HepG2 (cell line): ENCODE results near the gene HHEX. TPM values are rescaled to one million over a fixed set of nuclear protein-coding genes. Genes with fewer than 3 reads are reported as not detected.

Source experiments
- POLR2G ChIP-seq: fragments of 200-400 bp; formaldehyde crosslinking; IDR thresholded peaks from 2 replicates; pipeline ENCODE4 v1.6.1; 2018; ENCODE audit warnings: mild to moderate bottlenecking, low read depth, low read length, moderate library complexity
- SALL1 ChIP-seq: sonication (generic); formaldehyde crosslinking; IDR thresholded peaks from 2 replicates; pipeline ENCODE4 v1.8.0; 2022; ENCODE audit warnings: mild to moderate bottlenecking, missing genetic modification reagents
- ZNF260 ChIP-seq: sonication (generic); formaldehyde crosslinking; IDR thresholded peaks from 2 replicates; pipeline ENCODE4 v1.4.0; 2020; ENCODE audit warnings: missing genetic modification reagents, low read depth, mild to moderate bottlenecking, borderline replicate concordance
- ZNF564 ChIP-seq: sonication (generic); formaldehyde crosslinking; IDR thresholded peaks from 2 replicates; pipeline ENCODE4 v1.8.1; 2023; ENCODE audit warnings: mild to moderate bottlenecking, missing genetic modification reagents
- ZNF607 ChIP-seq: sonication (generic); formaldehyde crosslinking; IDR thresholded peaks from 2 replicates; pipeline ENCODE4 v1.5.1; 2020; ENCODE audit warnings: missing genetic modification reagents, mild to moderate bottlenecking, borderline replicate concordance
- ZNF674 ChIP-seq: sonication (generic); formaldehyde crosslinking; IDR thresholded peaks from 2 replicates; pipeline ENCODE4 v1.5.0; 2020; ENCODE audit warnings: low read depth, mild to moderate bottlenecking, missing genetic modification reagents
- polyA plus RNA-seq, 8 experiments: library from polyadenylated mRNA; depleted of rRNA in 3 of 8; stranded (reverse) in 7 of 8; unstranded in 1 of 8; fragments of >200 nt; fragmentation: Illumina TruSeq in 4 of 8; extraction: Trizol in 4 of 8; gene quantifications; 2 replicates each; pipeline versions ENCODE4 v1.2.1 to v1.2.3, GENCODE V29; 2011 to 2016; ENCODE audit warnings: low read depth in 4 of 8, missing spikeins in 1 of 8, mixed read lengths in 1 of 8; ENCODE audit not compliant: insufficient read depth in 1 of 8
- total RNA-seq, 5 experiments: library from RNA; depleted of rRNA; stranded (reverse); fragments of >200 nt; fragmentation: Illumina TruSeq; extraction: Trizol; gene quantifications; 2 replicates each; pipeline ENCODE4 v1.2.3, GENCODE V29; 2016; ENCODE audit warnings: low read depth in 1 of 5
- TF ChIP-seq, protein P1 (sequence below): sonication (generic); formaldehyde crosslinking; IDR thresholded peaks from 2 replicates; pipeline ENCODE4 v1.4.0; 2020; ENCODE audit warnings: mild to moderate bottlenecking, missing genetic modification reagents, borderline replicate concordance
- TF ChIP-seq, protein P2 (sequence below): sonication (generic); formaldehyde crosslinking; IDR thresholded peaks from 2 replicates; pipeline ENCODE4 v1.4.0; 2020; ENCODE audit warnings: missing genetic modification reagents, mild to moderate bottlenecking, borderline replicate concordance
- TF ChIP-seq, protein P3 (sequence below): sonication (generic); formaldehyde crosslinking; IDR thresholded peaks from 2 replicates; pipeline ENCODE4 v1.4.0; 2020; ENCODE audit warnings: mild to moderate bottlenecking, missing genetic modification reagents
- TF ChIP-seq, protein P4 (sequence below): sonication (generic); formaldehyde crosslinking; IDR thresholded peaks from 2 replicates; pipeline ENCODE4 v1.4.0; 2020; ENCODE audit warnings: low read depth, mild to moderate bottlenecking, missing genetic modification reagents
- TF ChIP-seq, protein P5 (sequence below): IDR thresholded peaks from 2 replicates; pipeline ENCODE4 v1.6.1; 2016; ENCODE audit warnings: missing compliant biosample characterization, missing genetic modification reagents, borderline replicate concordance
- TF ChIP-seq, protein P6 (sequence below): sonication (generic); formaldehyde crosslinking; IDR thresholded peaks from 2 replicates; pipeline ENCODE4 v1.4.0; 2020; ENCODE audit warnings: missing genetic modification reagents

Gene HHEX
- total and polyA plus RNA-seq, 2 of the 13 experiments (the other 11 are each of a cell fraction or from before 2014, with no cell fraction given) = 44.5 to 48.7 TPM

DNA sequence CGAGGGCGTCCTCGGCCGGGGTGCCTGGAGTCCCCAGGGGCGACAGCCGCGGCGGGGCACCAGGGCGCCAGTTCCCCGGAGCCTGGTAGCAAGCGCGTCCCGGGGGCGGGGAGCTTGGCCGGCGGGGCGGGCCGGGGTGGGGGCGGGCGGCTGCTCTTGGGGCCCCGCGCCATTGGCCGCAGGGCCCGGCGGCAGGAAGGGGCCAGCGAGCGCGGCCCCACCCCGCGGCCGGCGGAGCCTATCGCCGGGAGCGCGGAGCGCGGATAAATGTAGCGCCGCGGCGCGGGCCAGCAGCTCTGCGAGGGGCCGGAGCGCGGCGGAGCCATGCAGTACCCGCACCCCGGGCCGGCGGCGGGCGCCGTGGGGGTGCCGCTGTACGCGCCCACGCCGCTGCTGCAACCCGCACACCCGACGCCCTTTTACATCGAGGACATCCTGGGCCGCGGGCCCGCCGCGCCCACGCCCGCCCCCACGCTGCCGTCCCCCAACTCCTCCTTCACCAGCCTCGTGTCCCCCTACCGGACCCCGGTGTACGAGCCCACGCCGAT lies at the start of gene HHEX (continued):
- TF ChIP-seq, protein P1, sequence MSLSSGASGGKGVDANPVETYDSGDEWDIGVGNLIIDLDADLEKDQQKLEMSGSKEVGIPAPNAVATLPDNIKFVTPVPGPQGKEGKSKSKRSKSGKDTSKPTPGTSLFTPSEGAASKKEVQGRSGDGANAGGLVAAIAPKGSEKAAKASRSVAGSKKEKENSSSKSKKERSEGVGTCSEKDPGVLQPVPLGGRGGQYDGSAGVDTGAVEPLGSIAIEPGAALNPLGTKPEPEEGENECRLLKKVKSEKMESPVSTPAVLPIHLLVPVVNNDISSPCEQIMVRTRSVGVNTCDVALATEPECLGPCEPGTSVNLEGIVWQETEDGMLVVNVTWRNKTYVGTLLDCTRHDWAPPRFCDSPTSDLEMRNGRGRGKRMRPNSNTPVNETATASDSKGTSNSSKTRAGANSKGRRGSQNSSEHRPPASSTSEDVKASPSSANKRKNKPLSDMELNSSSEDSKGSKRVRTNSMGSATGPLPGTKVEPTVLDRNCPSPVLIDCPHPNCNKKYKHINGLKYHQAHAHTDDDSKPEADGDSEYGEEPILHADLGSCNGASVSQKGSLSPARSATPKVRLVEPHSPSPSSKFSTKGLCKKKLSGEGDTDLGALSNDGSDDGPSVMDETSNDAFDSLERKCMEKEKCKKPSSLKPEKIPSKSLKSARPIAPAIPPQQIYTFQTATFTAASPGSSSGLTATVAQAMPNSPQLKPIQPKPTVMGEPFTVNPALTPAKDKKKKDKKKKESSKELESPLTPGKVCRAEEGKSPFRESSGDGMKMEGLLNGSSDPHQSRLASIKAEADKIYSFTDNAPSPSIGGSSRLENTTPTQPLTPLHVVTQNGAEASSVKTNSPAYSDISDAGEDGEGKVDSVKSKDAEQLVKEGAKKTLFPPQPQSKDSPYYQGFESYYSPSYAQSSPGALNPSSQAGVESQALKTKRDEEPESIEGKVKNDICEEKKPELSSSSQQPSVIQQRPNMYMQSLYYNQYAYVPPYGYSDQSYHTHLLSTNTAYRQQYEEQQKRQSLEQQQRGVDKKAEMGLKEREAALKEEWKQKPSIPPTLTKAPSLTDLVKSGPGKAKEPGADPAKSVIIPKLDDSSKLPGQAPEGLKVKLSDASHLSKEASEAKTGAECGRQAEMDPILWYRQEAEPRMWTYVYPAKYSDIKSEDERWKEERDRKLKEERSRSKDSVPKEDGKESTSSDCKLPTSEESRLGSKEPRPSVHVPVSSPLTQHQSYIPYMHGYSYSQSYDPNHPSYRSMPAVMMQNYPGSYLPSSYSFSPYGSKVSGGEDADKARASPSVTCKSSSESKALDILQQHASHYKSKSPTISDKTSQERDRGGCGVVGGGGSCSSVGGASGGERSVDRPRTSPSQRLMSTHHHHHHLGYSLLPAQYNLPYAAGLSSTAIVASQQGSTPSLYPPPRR (CRISPR knock-in tag) = 0 out of 2 replicates have a peak, but pooled peaks have one; percentile 5
- TF ChIP-seq, protein P2, sequence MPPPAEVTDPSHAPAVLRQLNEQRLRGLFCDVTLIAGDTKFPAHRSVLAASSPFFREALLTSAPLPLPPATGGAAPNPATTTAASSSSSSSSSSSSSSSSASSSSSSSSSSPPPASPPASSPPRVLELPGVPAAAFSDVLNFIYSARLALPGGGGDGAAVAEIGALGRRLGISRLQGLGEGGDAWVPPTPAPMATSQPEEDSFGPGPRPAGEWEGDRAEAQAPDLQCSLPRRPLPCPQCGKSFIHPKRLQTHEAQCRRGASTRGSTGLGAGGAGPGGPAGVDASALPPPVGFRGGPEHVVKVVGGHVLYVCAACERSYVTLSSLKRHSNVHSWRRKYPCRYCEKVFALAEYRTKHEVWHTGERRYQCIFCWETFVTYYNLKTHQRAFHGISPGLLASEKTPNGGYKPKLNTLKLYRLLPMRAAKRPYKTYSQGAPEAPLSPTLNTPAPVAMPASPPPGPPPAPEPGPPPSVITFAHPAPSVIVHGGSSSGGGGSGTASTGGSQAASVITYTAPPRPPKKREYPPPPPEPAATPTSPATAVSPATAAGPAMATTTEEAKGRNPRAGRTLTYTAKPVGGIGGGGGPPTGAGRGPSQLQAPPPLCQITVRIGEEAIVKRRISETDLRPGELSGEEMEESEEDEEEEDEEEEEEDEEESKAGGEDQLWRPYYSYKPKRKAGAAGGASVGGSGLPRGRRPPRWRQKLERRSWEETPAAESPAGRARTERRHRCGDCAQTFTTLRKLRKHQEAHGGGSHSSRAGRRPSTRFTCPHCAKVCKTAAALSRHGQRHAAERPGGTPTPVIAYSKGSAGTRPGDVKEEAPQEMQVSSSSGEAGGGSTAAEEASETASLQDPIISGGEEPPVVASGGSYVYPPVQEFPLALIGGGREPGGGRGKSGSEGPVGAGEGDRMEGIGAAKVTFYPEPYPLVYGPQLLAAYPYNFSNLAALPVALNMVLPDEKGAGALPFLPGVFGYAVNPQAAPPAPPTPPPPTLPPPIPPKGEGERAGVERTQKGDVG (CRISPR knock-in tag) = no peak
- TF ChIP-seq POLR2G (peak; percentile 95), ZNF260 (CRISPR knock-in tag) (no peak), ZNF564 (CRISPR knock-in tag) (0 out of 2 replicates have a peak, but pooled peaks have one; percentile 20), ZNF674 (CRISPR knock-in tag) (no peak), ZNF607 (CRISPR knock-in tag) (no peak), SALL1 (CRISPR knock-in tag) (peak; percentile 61)
- TF ChIP-seq, protein P3, sequence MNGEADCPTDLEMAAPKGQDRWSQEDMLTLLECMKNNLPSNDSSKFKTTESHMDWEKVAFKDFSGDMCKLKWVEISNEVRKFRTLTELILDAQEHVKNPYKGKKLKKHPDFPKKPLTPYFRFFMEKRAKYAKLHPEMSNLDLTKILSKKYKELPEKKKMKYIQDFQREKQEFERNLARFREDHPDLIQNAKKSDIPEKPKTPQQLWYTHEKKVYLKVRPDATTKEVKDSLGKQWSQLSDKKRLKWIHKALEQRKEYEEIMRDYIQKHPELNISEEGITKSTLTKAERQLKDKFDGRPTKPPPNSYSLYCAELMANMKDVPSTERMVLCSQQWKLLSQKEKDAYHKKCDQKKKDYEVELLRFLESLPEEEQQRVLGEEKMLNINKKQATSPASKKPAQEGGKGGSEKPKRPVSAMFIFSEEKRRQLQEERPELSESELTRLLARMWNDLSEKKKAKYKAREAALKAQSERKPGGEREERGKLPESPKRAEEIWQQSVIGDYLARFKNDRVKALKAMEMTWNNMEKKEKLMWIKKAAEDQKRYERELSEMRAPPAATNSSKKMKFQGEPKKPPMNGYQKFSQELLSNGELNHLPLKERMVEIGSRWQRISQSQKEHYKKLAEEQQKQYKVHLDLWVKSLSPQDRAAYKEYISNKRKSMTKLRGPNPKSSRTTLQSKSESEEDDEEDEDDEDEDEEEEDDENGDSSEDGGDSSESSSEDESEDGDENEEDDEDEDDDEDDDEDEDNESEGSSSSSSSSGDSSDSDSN (CRISPR knock-in tag) = peak; percentile 33; the same call in 1 of the 2 replicates
- TF ChIP-seq, protein P4, sequence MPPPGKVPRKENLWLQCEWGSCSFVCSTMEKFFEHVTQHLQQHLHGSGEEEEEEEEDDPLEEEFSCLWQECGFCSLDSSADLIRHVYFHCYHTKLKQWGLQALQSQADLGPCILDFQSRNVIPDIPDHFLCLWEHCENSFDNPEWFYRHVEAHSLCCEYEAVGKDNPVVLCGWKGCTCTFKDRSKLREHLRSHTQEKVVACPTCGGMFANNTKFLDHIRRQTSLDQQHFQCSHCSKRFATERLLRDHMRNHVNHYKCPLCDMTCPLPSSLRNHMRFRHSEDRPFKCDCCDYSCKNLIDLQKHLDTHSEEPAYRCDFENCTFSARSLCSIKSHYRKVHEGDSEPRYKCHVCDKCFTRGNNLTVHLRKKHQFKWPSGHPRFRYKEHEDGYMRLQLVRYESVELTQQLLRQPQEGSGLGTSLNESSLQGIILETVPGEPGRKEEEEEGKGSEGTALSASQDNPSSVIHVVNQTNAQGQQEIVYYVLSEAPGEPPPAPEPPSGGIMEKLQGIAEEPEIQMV = no peak
- TF ChIP-seq, protein P5, sequence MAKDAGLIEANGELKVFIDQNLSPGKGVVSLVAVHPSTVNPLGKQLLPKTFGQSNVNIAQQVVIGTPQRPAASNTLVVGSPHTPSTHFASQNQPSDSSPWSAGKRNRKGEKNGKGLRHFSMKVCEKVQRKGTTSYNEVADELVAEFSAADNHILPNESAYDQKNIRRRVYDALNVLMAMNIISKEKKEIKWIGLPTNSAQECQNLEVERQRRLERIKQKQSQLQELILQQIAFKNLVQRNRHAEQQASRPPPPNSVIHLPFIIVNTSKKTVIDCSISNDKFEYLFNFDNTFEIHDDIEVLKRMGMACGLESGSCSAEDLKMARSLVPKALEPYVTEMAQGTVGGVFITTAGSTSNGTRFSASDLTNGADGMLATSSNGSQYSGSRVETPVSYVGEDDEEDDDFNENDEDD = peak; percentile 24; the same call in 1 of the 2 replicates
- TF ChIP-seq, protein P6, sequence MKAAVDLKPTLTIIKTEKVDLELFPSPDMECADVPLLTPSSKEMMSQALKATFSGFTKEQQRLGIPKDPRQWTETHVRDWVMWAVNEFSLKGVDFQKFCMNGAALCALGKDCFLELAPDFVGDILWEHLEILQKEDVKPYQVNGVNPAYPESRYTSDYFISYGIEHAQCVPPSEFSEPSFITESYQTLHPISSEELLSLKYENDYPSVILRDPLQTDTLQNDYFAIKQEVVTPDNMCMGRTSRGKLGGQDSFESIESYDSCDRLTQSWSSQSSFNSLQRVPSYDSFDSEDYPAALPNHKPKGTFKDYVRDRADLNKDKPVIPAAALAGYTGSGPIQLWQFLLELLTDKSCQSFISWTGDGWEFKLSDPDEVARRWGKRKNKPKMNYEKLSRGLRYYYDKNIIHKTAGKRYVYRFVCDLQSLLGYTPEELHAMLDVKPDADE (CRISPR knock-in tag) = 0 out of 2 replicates have a peak, but pooled peaks have one; percentile 8
